Stimulated activated CD4-positive, alpha-beta T cell treated with anti-CD3 and anti-CD28 coated beads, Interleukin-15, amount 100 ng/mL, for 24 hours (primary cell): Measurements from ENCODE around the gene SLC4A9.
A peak's percentile ranks its signal among the peaks of the same experiment; 100 is the strongest.

Source experiments
- DNase-seq: peaks from one replicate; pipeline ENCODE4 v3.0.0-alpha.2; 2020

SLC4A9 gene

GRCh38 chr5:140363631-140364471 lies 3.9 kb downstream of the SLC4A9 start:
- no peak for DNase-seq

- no peak for DNase-seq
Measured at GRCh38 chr5:140364472-140364765, 4.4 kb downstream of the SLC4A9 start.

- DNase-seq = no peak
Measured at GRCh38 chr5:140365282-140365681, 5.3 kb downstream of the SLC4A9 start.

DNA sequence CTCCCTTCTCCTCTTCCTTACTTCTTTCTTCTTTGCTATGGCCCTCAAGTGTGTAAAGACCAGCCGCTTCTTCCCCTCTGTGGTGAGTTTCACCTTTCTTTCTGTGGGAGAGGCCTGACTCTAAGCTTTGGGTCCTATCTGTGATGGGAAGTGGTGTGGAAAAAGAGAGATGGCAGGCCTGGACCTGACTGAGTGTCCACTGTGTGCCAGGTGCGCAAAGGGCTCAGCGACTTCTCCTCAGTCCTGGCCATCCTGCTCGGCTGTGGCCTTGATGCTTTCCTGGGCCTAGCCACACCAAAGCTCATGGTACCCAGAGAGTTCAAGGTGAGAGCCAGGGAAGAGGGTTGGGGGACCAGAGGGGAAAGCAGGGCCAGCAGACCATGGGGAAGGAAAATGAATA lies 5.9 kb downstream of the SLC4A9 start:
- DNase-seq = no peak

GRCh38 chr5:140366589-140367255 lies 6.7 kb downstream of the SLC4A9 start:
- no peak for DNase-seq

DNA sequence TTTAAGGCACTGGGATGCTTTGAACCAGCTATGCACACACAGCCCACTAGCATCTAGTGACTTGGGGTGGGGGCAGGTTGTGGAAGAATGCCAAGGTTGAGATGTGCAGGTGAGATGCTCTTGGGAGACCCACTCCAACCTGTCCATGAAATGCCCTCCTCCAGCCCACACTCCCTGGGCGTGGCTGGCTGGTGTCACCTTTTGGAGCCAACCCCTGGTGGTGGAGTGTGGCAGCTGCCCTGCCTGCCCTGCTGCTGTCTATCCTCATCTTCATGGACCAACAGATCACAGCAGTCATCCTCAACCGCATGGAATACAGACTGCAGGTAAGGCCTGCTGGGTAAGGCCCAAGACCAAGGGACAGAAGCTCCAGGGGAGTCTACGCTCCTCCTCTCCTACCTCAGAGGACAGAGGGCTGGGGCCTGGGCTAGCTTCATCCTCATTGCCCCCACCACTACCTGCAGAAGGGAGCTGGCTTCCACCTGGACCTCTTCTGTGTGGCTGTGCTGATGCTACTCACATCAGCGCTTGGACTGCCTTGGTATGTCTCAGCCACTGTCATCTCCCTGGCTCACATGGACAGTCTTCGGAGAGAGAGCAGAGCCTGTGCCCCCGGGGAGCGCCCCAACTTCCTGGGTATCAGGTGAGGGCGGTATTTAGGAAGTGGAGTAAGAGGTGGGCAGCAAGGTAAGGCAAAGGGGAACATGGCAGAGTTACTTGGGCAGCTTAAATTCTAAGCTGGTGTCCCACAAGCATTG lies 7.4 kb downstream of the SLC4A9 start:
- peak; percentile 7 for DNase-seq

GRCh38 chr5:140371356-140372151 lies 11.6 kb downstream of the SLC4A9 start:
- DNase-seq = no peak

DNA sequence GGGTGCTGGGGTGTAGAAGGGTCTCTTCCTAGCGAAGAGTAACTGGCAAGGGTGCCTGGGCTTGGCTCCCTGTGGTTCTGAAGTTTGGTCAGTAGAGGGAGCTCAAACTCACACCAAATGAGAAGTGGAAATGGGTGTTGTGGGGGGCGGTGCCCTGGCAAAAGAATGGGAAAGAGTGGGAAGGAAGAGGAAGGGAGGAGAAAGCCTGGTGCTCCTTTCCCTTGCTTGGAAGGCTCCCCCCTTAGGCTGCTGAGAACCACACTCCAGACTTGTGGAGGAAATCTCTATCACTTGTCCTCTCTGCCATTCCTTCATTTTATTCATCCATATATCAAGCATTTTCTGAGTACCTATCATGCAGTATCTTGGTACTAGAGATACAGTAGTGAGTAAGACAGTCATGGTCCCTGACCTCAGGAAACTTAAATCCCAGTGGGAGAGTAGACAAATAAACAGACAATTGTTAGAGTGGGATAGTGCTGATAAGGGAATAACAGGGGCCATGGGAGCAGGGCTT lies 13.0 kb downstream of the SLC4A9 start:
- DNase-seq = peak; percentile 47

- DNase-seq = no peak
Measured at GRCh38 chr5:140381351-140381750, 21.4 kb downstream of the SLC4A9 start.

- peak; percentile 13 for DNase-seq
Measured at GRCh38 chr5:140381972-140382371, 22.0 kb downstream of the SLC4A9 start.

DNA sequence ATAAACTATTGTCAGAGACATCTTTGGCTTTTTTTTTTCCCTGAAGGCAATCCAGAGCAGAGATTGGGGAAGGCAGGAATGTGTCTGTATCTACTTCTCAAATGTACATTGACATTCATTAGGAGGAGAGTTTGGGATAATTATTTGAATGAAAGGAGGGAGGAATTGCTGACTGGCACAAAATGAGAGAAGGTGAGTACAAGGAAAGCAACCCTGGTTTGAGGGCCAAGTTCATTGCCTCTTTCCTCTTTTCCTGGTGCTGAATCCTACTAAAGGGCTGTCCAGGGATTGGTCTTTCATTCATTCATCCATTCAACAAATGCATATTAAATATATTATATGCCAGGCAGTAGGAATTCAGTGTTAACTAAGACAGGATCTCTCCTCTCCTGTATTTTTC lies 22.9 kb downstream of the SLC4A9 start:
- DNase-seq = no peak

DNA sequence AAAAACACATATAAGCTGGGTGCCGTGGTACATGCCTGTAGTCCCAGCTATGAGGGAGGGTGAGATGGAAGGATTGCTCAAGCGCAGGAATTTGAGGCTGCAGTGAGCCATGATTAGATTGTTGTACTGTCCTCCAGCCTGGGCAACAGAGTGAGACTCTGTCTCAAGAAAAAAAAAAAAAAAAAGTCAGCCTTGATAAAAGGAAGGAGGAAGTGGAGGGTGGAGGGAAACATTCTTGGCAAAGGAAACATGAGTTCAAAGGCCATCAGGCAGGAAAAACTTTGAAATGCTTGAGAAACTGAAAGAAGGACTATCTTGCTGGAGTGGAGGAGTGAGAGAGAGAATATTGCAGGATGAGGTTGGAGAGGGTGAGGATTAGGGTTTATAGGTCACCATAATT lies 23.3 kb downstream of the SLC4A9 start:
- no peak for DNase-seq

GRCh38 chr5:140388052-140388451 lies 28.1 kb downstream of the SLC4A9 start:
- no peak for DNase-seq

- DNase-seq = no peak
Measured at GRCh38 chr5:140391312-140391711, 31.3 kb downstream of the SLC4A9 start.

DNA sequence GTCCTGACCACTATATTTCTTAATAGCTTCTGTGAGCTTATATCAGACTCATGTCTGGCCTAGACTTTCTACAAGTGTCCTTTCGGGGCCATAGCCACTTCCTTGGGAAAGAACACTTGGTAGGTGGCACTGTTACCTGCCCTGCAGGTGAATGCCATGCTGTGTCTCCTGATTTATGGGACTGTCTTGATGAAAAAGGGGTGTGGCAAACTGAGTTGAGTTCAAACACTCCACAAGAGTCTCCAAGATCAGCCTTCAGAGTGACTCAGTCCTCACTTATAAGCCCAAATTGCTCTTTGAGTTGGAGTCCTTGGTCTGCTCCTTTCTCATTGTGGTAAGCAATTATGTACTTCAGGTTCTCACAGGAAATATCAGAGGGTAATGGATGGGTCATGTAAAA lies 31.7 kb downstream of the SLC4A9 start:
- no peak for DNase-seq

GRCh38 chr5:140393738-140394137 lies 33.7 kb downstream of the SLC4A9 start:
- no peak for DNase-seq

GRCh38 chr5:140398379-140398811 lies 38.4 kb downstream of the SLC4A9 start:
- no peak for DNase-seq

- no peak for DNase-seq
Measured at GRCh38 chr5:140399979-140400729, 40.2 kb downstream of the SLC4A9 start.

GRCh38 chr5:140400730-140401361 lies 40.9 kb downstream of the SLC4A9 start:
- DNase-seq = peak; percentile 87

- DNase-seq = peak; percentile 97
Measured at GRCh38 chr5:140401362-140402257, 41.6 kb downstream of the SLC4A9 start, which contains the start of gene ANKHD1. Gene ANKHD1, plus strand, starts transcription at chr5:140401833. Its CDS starts 135 bp downstream, at chr5:140401968.
